NK-92 (cell line): Measurements from ENCODE around the gene ELP4.
"Not testable (repeated sequence)": the region's sequence is repeated elsewhere in the genome, so short reads cannot be mapped to it uniquely, and the experiment has no call there.

Experiments
- DNase-seq: peaks from one replicate; lab custom pipeline; 2025; ENCODE audit not compliant: unreplicated experiment; lab: John Stamatoyannopoulos, UW

ELP4 gene

GRCh38 chr11:31509429-31510345 lies at the start of gene ELP4, which contains the start of gene IMMP1L:
TSS of gene ELP4 (plus strand) at chr11:31509767. CDS start at chr11:31509785, 18 bp downstream.
TSS of gene IMMP1L (minus strand) at chr11:31509622. CDS start at chr11:31463276, 46,346 bp downstream.
- DNase-seq: peak; percentile 80

GRCh38 chr11:31464436-31464835 lies 45.1 kb upstream of the ELP4 start:
- no peak for DNase-seq

GRCh38 chr11:31474083-31474482 lies 35.5 kb upstream of the ELP4 start:
- no peak for DNase-seq

GRCh38 chr11:31477528-31478222 lies 31.9 kb upstream of the ELP4 start:
- no peak for DNase-seq

- DNase-seq: no peak
These were observed 31.4 kb upstream of the ELP4 start for GRCh38 chr11:31478223-31478590.

- no peak for DNase-seq
These were observed 30.5 kb upstream of the ELP4 start for GRCh38 chr11:31479066-31479465.

- no peak for DNase-seq
These were observed 28.6 kb upstream of the ELP4 start for GRCh38 chr11:31480930-31481329.

- DNase-seq: no peak
These were observed 25.1 kb upstream of the ELP4 start for GRCh38 chr11:31484497-31484896.

GRCh38 chr11:31487848-31488247 lies 21.7 kb upstream of the ELP4 start:
- DNase-seq: no peak

GRCh38 chr11:31492320-31492913 lies 17.1 kb upstream of the ELP4 start:
- no peak for DNase-seq

GRCh38 chr11:31493235-31493634 lies 16.3 kb upstream of the ELP4 start:
- no peak for DNase-seq

GRCh38 chr11:31493762-31494161 lies 15.8 kb upstream of the ELP4 start:
- DNase-seq: not testable (repeated sequence)

GRCh38 chr11:31499576-31500178 lies 9.9 kb upstream of the ELP4 start:
- no peak for DNase-seq

- no peak for DNase-seq
These were observed 9.0 kb upstream of the ELP4 start for GRCh38 chr11:31500560-31500959.

GRCh38 chr11:31509051-31509428 lies 527 bp upstream of the ELP4 start:
- no peak for DNase-seq

GRCh38 chr11:31512117-31512516 lies 2.5 kb downstream of the ELP4 start:
- DNase-seq: no peak

GRCh38 chr11:31521497-31522150 lies 12.1 kb downstream of the ELP4 start:
- DNase-seq: no peak

GRCh38 chr11:31529189-31529588 lies 19.6 kb downstream of the ELP4 start:
- no peak for DNase-seq

GRCh38 chr11:31529701-31530100 lies 20.1 kb downstream of the ELP4 start:
- no peak for DNase-seq

- DNase-seq: no peak
These were observed 21.7 kb downstream of the ELP4 start for GRCh38 chr11:31531293-31531692.

GRCh38 chr11:31535479-31535878 lies 25.9 kb downstream of the ELP4 start:
- DNase-seq: no peak
